ENCODE measurements around the gene PUSL1. TPM values are rescaled to one million over a fixed set of nuclear protein-coding genes. Genes with fewer than 3 reads are reported as not detected.

The PUSL1 gene
- total and polyA plus RNA-seq, 2 of the 13 experiments (the other 11 are each of a cell fraction or from before 2014, with no cell fraction given) = 8.3 to 22.2 TPM

DNA sequence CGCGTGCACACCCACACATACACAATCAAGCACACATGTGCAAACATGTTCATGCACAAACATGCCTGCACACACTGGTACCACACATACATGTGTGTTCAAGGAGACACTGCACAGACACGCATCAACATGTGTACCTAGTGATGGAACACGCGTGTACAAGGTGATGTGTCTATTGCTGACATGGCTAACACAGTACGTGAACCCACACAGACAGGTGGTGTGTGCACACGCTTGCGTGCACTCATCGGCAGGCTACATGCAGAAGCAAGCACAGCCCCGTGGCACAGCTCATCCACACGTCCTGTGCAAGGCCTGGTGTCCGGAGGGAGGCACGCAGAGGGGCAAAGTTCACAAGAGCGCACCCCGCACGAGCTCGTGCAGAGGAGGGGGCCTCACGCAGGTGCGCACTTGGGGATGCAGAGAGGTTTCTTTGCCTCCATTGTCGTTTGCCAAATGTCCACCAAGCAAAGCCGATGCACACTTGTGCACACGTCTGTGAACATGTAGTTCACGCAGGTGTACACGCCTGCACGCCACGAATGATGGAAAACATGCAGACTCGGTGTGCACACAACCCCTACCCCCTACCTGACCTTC, 1.6 kb upstream of the PUSL1 start (continued):
- no peak for TF ChIP-seq ZNF501 (CRISPR knock-in tag; IDR thresholded peaks at IDR 0.05)
- TF ChIP-seq JDP2 (CRISPR knock-in tag; IDR thresholded peaks at IDR 0.05; ENCODE audit: borderline replicate concordance) = no peak
- peak; percentile 83 for TF ChIP-seq BORCS8-MEF2B (CRISPR knock-in tag; IDR thresholded peaks at IDR 0.05)
- peak; percentile 36; the same call in 1 of the 2 replicates for TF ChIP-seq KAT7 (CRISPR knock-in tag; IDR thresholded peaks at IDR 0.05; ENCODE audit: borderline replicate concordance)
- no peak for TF ChIP-seq EEA1 (CRISPR knock-in tag; IDR thresholded peaks at IDR 0.05; ENCODE audit: borderline replicate concordance)
- TF ChIP-seq ATRX (CRISPR knock-in tag; IDR thresholded peaks at IDR 0.05; ENCODE audit: borderline replicate concordance) = no peak
- TF ChIP-seq ZNF253 (CRISPR knock-in tag; IDR thresholded peaks at IDR 0.05; ENCODE audit: borderline replicate concordance) = no peak
- no peak for TF ChIP-seq SOX6 (IDR thresholded peaks at IDR 0.05)
- 0 out of 2 replicates have a peak, but pooled peaks have one; percentile 29 for TF ChIP-seq SOX6 (CRISPR knock-in tag; IDR thresholded peaks at IDR 0.05)
- no peak for TF ChIP-seq SIN3B (IDR thresholded peaks at IDR 0.05; ENCODE audit: low read length)
- TF ChIP-seq, protein P1, sequence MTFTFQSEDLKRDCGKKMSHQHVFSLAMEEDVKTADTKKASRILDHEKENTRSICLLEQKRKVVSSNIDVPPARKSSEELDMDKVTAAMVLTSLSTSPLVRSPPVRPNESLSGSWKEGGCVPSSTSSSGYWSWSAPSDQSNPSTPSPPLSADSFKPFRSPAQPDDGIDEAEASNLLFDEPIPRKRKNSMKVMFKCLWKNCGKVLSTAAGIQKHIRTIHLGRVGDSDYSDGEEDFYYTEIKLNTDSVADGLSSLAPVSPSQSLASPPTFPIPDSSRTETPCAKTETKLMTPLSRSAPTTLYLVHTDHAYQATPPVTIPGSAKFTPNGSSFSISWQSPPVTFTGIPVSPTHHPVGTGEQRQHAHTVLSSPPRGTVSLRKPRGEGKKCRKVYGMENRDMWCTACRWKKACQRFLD (CRISPR knock-in tag; IDR thresholded peaks at IDR 0.05; ENCODE audit: borderline replicate concordance) = 0 out of 2 replicates have a peak, but pooled peaks have one; percentile 54
- no peak for TF ChIP-seq NFRKB (IDR thresholded peaks at IDR 0.05)
- no peak; the same call in none of the 2 replicates for TF ChIP-seq ZC3H13 (CRISPR knock-in tag; IDR thresholded peaks at IDR 0.05)
- TF ChIP-seq ZMYM4 (CRISPR knock-in tag; IDR thresholded peaks at IDR 0.05) = peak; percentile 28; the same call in 1 of the 2 replicates
- no peak for TF ChIP-seq CCAR2 (optimal IDR thresholded peaks at IDR 0.05; ENCODE audit: low read depth, low read length)
- TF ChIP-seq NONO (IDR thresholded peaks at IDR 0.05) = no peak
- peak; percentile 64; the same call in 1 of the 2 replicates for TF ChIP-seq NONO (CRISPR knock-in tag; conservative IDR thresholded peaks at IDR 0.05)
- TF ChIP-seq, protein P2, sequence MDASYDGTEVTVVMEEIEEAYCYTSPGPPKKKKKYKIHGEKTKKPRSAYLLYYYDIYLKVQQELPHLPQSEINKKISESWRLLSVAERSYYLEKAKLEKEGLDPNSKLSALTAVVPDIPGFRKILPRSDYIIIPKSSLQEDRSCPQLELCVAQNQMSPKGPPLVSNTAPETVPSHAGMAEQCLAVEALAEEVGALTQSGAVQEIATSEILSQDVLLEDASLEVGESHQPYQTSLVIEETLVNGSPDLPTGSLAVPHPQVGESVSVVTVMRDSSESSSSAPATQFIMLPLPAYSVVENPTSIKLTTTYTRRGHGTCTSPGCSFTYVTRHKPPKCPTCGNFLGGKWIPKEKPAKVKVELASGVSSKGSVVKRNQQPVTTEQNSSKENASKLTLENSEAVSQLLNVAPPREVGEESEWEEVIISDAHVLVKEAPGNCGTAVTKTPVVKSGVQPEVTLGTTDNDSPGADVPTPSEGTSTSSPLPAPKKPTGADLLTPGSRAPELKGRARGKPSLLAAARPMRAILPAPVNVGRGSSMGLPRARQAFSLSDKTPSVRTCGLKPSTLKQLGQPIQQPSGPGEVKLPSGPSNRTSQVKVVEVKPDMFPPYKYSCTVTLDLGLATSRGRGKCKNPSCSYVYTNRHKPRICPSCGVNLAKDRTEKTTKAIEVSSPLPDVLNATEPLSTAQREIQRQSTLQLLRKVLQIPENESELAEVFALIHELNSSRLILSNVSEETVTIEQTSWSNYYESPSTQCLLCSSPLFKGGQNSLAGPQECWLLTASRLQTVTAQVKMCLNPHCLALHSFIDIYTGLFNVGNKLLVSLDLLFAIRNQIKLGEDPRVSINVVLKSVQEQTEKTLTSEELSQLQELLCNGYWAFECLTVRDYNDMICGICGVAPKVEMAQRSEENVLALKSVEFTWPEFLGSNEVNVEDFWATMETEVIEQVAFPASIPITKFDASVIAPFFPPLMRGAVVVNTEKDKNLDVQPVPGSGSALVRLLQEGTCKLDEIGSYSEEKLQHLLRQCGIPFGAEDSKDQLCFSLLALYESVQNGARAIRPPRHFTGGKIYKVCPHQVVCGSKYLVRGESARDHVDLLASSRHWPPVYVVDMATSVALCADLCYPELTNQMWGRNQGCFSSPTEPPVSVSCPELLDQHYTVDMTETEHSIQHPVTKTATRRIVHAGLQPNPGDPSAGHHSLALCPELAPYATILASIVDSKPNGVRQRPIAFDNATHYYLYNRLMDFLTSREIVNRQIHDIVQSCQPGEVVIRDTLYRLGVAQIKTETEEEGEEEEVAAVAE (CRISPR knock-in tag; IDR thresholded peaks at IDR 0.05; ENCODE audit: borderline replicate concordance) = no peak
- TF ChIP-seq FOXP1 (IDR thresholded peaks at IDR 0.05) = no peak
- 0 out of 2 replicates have a peak, but pooled peaks have one; percentile 10 for TF ChIP-seq FOXP1 (CRISPR knock-in tag; IDR thresholded peaks at IDR 0.05)
- peak; percentile 64; the same call in 1 of the 2 replicates for TF ChIP-seq MED1 (CRISPR knock-in tag; IDR thresholded peaks at IDR 0.05)
- TF ChIP-seq KDM2A (CRISPR knock-in tag; IDR thresholded peaks at IDR 0.05; ENCODE audit: borderline replicate concordance, low read depth) = peak; percentile 60; the same call in 1 of the 2 replicates
- TF ChIP-seq NPAS2 (CRISPR knock-in tag; IDR thresholded peaks at IDR 0.05; ENCODE audit: borderline replicate concordance) = no peak
- TF ChIP-seq ZFYVE20 (CRISPR knock-in tag; IDR thresholded peaks at IDR 0.05; ENCODE audit: borderline replicate concordance, low read depth) = no peak
- 0 out of 2 replicates have a peak, but pooled peaks have one; percentile 30 for TF ChIP-seq RFXAP (CRISPR knock-in tag; IDR thresholded peaks at IDR 0.05; ENCODE audit: borderline replicate concordance)
- TF ChIP-seq HIVEP1 (CRISPR knock-in tag; IDR thresholded peaks at IDR 0.05) = 0 out of 2 replicates have a peak, but pooled peaks have one; percentile 18
- 0 out of 2 replicates have a peak, but pooled peaks have one; percentile 54 for TF ChIP-seq HOXD1 (CRISPR knock-in tag; IDR thresholded peaks at IDR 0.05)
- no peak; the same call in 1 of the 2 replicates for TF ChIP-seq ZSCAN29 (CRISPR knock-in tag; conservative IDR thresholded peaks at IDR 0.05)

Measured in HepG2 (cell line).